Measurements from ENCODE around the gene C5orf58.

DNA sequence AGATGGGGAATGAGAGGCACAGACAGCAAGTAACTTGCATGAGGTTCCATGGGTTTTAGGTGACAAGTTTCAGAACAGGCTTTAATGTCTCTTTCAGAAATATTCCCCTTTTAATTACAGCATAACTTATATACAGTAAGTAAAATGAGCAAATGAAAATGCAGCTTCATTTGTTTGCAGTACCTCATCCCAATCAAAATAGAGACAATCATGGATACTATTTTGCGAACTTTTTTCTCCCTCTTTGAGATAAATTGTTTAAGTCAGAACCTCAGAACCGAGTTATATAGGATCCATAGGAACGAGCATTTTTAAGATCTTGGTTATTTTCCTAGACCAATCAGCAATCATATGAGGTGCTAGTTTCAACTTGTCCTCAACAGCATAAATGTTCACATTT is 61.3 kb downstream of the C5orf58 start:
- TF ChIP-seq POLR2A (IDR thresholded peaks at IDR 0.05): no peak
- TF ChIP-seq, protein P1, sequence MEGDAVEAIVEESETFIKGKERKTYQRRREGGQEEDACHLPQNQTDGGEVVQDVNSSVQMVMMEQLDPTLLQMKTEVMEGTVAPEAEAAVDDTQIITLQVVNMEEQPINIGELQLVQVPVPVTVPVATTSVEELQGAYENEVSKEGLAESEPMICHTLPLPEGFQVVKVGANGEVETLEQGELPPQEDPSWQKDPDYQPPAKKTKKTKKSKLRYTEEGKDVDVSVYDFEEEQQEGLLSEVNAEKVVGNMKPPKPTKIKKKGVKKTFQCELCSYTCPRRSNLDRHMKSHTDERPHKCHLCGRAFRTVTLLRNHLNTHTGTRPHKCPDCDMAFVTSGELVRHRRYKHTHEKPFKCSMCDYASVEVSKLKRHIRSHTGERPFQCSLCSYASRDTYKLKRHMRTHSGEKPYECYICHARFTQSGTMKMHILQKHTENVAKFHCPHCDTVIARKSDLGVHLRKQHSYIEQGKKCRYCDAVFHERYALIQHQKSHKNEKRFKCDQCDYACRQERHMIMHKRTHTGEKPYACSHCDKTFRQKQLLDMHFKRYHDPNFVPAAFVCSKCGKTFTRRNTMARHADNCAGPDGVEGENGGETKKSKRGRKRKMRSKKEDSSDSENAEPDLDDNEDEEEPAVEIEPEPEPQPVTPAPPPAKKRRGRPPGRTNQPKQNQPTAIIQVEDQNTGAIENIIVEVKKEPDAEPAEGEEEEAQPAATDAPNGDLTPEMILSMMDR (IDR thresholded peaks at IDR 0.05): no peak
